Transverse colon (tissue), 4 donors: ENCODE measurements around the gene TMUB1. TPM values are rescaled to one million over a fixed set of nuclear protein-coding genes. Genes with fewer than 3 reads are reported as not detected.
A peak's percentile ranks its signal among the peaks of the same experiment; 100 is the strongest.

ENCODE experiments used
- DNase-seq: peaks from one replicate; pipeline ENCODE4 v3.0.0-alpha.2; 2019
- H3K27ac ChIP-seq, 4 donors: fragments of 200-600 bp; sonication (generic); 2 replicates each; pipeline ENCODE4 v1.5.1; 2016 to 2018; ENCODE audit warnings: inconsistent platforms in 4 of 4
- H3K27me3 ChIP-seq: fragments of 200-600 bp; sonication (generic); 2 replicates; pipeline ENCODE4 v1.5.1; 2017; ENCODE audit warnings: inconsistent platforms
- H3K36me3 ChIP-seq, 4 donors: fragments of 200-600 bp; sonication (generic); 2 replicates each; pipeline ENCODE4 v1.5.1; 2017 to 2019; ENCODE audit warnings: inconsistent platforms in 4 of 4
- H3K4me1 ChIP-seq, 4 donors: fragments of 200-600 bp; sonication (generic); 2 replicates each; pipeline ENCODE4 v1.5.1; 2017 to 2020; ENCODE audit warnings: inconsistent platforms in 4 of 4
- H3K4me3 ChIP-seq, 4 donors: fragments of 200-600 bp; sonication (generic); 1 replicate in 1 of 4; 2 replicates in 3 of 4; pipeline versions ENCODE4 v1.5.1 to v1.6.1; 2017 to 2019; ENCODE audit warnings: inconsistent platforms in 4 of 4
- H3K9me3 ChIP-seq, 2 donors: fragments of 200-600 bp; sonication (generic); 2 replicates each; pipeline ENCODE4 v1.5.1; 2017 to 2019; ENCODE audit warnings: inconsistent platforms in 2 of 2
- EP300 ChIP-seq: sonication (generic); formaldehyde crosslinking; IDR thresholded peaks from one replicate; pipeline ENCODE4 v1.6.1; 2017; ENCODE audit warnings: antibody characterized with exemption, low read depth
- POLR2A ChIP-seq: fragments of 450-650 bp; IDR thresholded peaks from one replicate; pipeline ENCODE4 v1.6.1; 2016; ENCODE audit warnings: antibody characterized with exemption, mild to moderate bottlenecking, moderate library complexity
- POLR2AphosphoS5 ChIP-seq, 3 donors: sonication (generic); formaldehyde crosslinking; IDR thresholded peaks; one replicate each; pipeline ENCODE4 v1.6.1; 2016; ENCODE audit warnings: antibody characterized with exemption in 3 of 3
- WGBS, 2 donors: methylation state at CpG; one replicate each; pipeline ENCODE4 v1.1.5; 2018; ENCODE audit warnings: low coverage in 1 of 2; 5-methylcytosine and 5-hydroxymethylcytosine counted together
- in situ Hi-C, 4 donors: fragments of 200-750 bp; cut with MboI; loops; one replicate each; pipeline versions ENCODE4 v1.15.0 to v1.15.1; 2017; ENCODE audit warnings: low sequenced_read_pairs in 3 of 4, low pct_ligation_motif_present in 1 of 4, low pct_unique_long_range_greater_than_20kb in 1 of 4
- intact Hi-C: fragments of 100-400 bp; cut with DNase I; formaldehyde crosslinking; loops from one replicate; pipeline ENCODE4 v1.15.1; 2023; ENCODE audit warnings: low total_unique reads
- total RNA-seq, 4 donors: library from RNA; depleted of rRNA; stranded (reverse); fragments of >200 nt; gene quantifications; one replicate each; pipeline ENCODE4 v1.1.0, GENCODE V29; 2016
- TF ChIP-seq, protein P1 (sequence below), 5 experiments: fragments of 200-600 bp in 3 of 5; fragments of 450-650 bp in 2 of 5; sonication (generic) in 3 of 5; IDR thresholded peaks; 1 replicate in 2 of 5; 2 replicates in 3 of 5; pipeline ENCODE4 v1.5.1; 2016 to 2017; ENCODE audit warnings: antibody characterized with exemption in 5 of 5, inconsistent platforms in 3 of 5, mild to moderate bottlenecking in 2 of 5, moderate library complexity in 1 of 5

The TMUB1 gene
- total RNA-seq, 4 donors from 2014 or later: 67.5 to 105 (median 85.9) TPM

DNA sequence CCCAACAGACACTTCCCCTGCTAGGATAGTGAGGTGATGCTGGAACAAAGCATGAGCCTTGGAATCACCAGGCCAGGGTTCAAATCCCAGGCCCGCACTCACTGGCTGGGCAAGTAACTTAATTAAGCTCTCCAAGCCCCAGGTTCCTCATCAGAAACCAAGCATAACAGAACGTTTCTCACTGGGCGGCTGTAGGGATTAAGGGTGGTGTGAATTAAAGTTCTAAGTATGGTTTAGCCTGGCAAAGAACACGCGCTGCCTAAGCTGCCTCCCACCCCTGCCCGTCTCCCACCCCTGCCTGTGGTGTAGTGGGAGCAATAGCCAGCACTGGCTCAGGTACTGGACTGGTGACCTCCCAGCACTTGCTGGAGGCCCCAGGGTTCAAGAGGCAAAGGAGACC, 18.3 kb downstream of the TMUB1 start:
- Histone ChIP-seq H3K4me3 (no peak overlapping the region), H3K36me3 (peaks cover 0 to 49% (median 10%) of the 10 kb centered on the region in 4 donors), H3K27ac (no peak overlapping the region), H3K27me3 (no peaks in the 10 kb centered on the region), H3K9me3 (no peaks in the 10 kb centered on the region), H3K4me1 (peaks cover 19 to 39% (median 36%) of the 10 kb centered on the region in 4 donors)
- intact Hi-C loops: no loop called here
- WGBS, 2 donors: 89% methylated on average over 6 of the region's 6 CpGs; no CpG with 5 or more reads in 1 of the 2 donors
- DNase-seq: no peak
- TF ChIP-seq, protein P1, sequence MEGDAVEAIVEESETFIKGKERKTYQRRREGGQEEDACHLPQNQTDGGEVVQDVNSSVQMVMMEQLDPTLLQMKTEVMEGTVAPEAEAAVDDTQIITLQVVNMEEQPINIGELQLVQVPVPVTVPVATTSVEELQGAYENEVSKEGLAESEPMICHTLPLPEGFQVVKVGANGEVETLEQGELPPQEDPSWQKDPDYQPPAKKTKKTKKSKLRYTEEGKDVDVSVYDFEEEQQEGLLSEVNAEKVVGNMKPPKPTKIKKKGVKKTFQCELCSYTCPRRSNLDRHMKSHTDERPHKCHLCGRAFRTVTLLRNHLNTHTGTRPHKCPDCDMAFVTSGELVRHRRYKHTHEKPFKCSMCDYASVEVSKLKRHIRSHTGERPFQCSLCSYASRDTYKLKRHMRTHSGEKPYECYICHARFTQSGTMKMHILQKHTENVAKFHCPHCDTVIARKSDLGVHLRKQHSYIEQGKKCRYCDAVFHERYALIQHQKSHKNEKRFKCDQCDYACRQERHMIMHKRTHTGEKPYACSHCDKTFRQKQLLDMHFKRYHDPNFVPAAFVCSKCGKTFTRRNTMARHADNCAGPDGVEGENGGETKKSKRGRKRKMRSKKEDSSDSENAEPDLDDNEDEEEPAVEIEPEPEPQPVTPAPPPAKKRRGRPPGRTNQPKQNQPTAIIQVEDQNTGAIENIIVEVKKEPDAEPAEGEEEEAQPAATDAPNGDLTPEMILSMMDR (IDR thresholded peaks at IDR 0.05): no peak
- TF ChIP-seq POLR2AphosphoS5 (IDR thresholded peaks at IDR 0.05): no peak
- TF ChIP-seq POLR2A: no peak
- TF ChIP-seq EP300: no peak
- in situ Hi-C loops: no loop called here

DNA sequence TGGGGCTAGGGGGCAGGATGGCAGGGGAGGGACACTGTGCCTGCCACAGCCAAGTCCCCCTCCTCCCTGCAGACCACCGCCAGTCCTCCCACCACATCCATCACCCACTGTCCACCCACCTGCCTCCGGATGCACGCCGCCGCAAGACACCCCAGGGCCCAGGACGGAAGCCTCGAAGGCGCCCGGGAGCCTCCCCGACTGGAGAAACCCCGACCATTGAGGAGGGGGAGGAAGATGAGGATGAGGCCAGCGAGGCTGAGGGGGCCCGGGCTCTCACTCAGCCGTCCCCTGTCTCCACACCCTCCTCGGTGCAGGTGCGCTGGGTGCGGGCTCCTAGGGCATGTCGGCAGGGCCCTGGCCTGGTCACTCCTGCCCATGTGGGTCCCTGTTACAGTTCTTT, 18.8 kb downstream of the TMUB1 start:
- Histone ChIP-seq H3K4me1 (peaks cover 19 to 41% (median 37%) of the 10 kb centered on the region in 4 donors), H3K27me3 (no peaks in the 10 kb centered on the region), H3K4me3 (no peak overlapping the region), H3K9me3 (no peaks in the 10 kb centered on the region), H3K36me3 (peaks cover 0 to 44% (median 8%) of the 10 kb centered on the region in 4 donors), H3K27ac (no peak overlapping the region)
- TF ChIP-seq, protein P1 (IDR thresholded peaks at IDR 0.05): no peak
- TF ChIP-seq EP300 (no peak), POLR2A (no peak), POLR2AphosphoS5 (IDR thresholded peaks at IDR 0.05) (no peak)
- intact Hi-C loops: no loop called here
- 97 to 100% methylated on average over 6 to 18 of the region's 18 CpGs for WGBS, 2 donors
- in situ Hi-C loops: no loop called here
- DNase-seq: no peak

DNA sequence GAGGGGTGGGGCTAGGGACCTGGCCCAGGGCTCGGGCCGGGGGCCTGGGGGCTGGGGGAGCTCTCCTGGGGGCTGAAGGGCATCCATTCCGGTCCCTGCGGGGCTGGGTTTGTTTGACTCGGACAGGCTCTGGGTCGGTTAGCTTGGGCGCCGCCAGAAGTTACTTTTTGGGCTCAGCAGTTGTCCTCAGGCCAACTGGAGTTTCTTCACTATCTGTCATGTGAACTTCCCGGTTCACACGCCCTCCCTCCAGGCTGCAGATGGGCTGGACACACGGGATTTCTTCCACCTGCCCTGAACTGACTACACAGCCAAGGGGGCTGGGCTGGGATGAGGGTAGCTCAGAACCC, 20.1 kb downstream of the TMUB1 start:
- in situ Hi-C loops: no loop called here
- TF ChIP-seq POLR2A (no peak), POLR2AphosphoS5 (IDR thresholded peaks at IDR 0.05) (no peak), EP300 (no peak)
- TF ChIP-seq, protein P1 (IDR thresholded peaks at IDR 0.05): no peak
- no peaks in the 10 kb centered on the region for H3K9me3 ChIP-seq
- H3K36me3 ChIP-seq: peaks cover 0 to 35% (median 6%) of the 10 kb centered on the region in 4 donors
- H3K27me3 ChIP-seq: no peaks in the 10 kb centered on the region
- peak overlapping the region in 3 of 4 donors; percentile 18 to 45 (median 35) for H3K4me3 ChIP-seq
- H3K27ac ChIP-seq: peak overlapping the region; percentile 95 to 98 (median 96)
- no peak for DNase-seq
- intact Hi-C loops: no loop called here
- 28% methylated on average over 4 of the region's 11 CpGs; no CpG with 5 or more reads in 1 of the 2 donors for WGBS, 2 donors
- H3K4me1 ChIP-seq: peaks cover 21 to 51% (median 46%) of the 10 kb centered on the region in 4 donors

DNA sequence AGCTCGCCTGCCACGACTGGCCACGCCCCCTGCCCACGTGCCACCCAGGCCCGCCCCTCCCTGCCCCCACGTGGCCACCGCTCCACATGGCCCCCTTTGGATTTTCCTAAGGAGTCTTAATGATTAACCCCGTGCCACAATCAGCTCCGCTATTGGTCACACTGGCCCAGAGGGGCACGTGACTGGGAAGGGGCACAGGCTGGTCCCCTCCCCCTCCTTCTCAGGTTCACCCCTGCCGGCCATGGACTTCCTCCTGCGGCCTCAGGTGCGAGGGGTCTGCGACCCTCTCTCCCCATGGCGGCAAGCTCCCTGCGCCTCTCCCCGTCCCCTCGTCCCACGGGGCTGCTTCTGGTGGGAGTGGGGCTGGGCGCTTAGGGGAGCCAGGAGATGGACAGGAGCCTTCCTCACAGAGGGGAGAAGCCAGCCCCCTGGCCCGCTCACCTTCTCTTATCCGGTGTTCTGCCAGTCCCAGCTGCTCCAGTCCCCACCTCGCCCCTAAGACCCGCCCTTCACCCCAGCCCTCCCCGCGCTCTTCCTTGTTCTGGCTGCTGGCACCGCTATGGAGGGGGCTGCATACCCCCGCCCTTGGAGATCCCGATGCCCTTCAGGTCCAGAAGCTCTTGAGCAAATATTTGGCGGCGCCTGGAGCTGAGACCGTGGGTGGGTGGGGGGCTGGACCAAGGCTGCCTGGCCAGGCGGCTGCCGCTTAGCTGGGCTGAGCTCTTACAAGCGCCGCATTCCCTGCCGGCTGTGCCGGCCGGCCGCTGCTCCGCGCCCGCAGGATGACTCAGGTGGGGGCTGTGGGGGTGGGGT, 20.7 kb downstream of the TMUB1 start:
- TF ChIP-seq POLR2AphosphoS5 (IDR thresholded peaks at IDR 0.05): no peak
- TF ChIP-seq POLR2A: peak; percentile 35
- TF ChIP-seq, protein P1 (IDR thresholded peaks at IDR 0.05): no peak
- no peak for TF ChIP-seq EP300
- in situ Hi-C loops (no loop called here), intact Hi-C loops (no loop called here)
- Histone ChIP-seq H3K36me3 (peaks cover 0 to 29% (median 3%) of the 10 kb centered on the region in 4 donors), H3K9me3 (no peaks in the 10 kb centered on the region), H3K4me1 (peaks cover 21 to 51% (median 47%) of the 10 kb centered on the region in 4 donors), H3K4me3 (peak overlapping the region in 3 of 4 donors; percentile 18 to 45 (median 35)), H3K27ac (peak overlapping the region; percentile 95 to 98 (median 96)), H3K27me3 (no peaks in the 10 kb centered on the region)
- WGBS, 2 donors: 47% methylated on average over 25 of the region's 43 CpGs; no CpG with 5 or more reads in 1 of the 2 donors
- DNase-seq: peak; percentile 90
